22Rv1 (cell line): ENCODE results near the gene NPFF.

Experiments used
- CTCF ChIP-seq: fragments of 450-650 bp; IDR thresholded peaks from 2 replicates; pipeline ENCODE4 v1.5.1; 2017; ENCODE audit warnings: mild to moderate bottlenecking
- ZFX ChIP-seq: fragments of 450-650 bp; IDR thresholded peaks from 2 replicates; pipeline ENCODE4 v1.6.1; 2017; ENCODE audit warnings: antibody characterized with exemption, borderline replicate concordance

DNA sequence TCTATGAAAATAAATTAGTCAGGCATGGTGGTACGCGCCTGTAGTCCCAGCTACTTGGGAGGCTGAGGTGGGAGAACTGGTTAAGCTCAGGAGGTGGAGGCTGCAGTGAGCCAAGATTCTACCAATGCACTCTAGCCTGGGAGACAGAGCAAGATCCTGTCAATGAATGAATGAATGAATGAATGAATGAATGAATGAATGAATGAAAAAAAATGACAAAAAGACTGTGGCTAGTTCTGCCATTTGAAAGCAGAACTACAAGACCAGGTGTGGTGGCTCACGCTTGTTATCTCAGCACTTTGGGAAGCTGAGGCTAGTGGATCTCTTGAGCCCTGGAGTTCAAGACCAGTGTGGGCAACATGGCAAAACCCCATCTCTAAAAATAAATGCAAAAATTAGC lies 32.2 kb upstream of the NPFF start:
- TF ChIP-seq CTCF: no peak
- no peak for TF ChIP-seq ZFX
